ENCODE measurements around the gene CLDN24.
"Not testable (repeated sequence)": the region's sequence is repeated elsewhere in the genome, so short reads cannot be mapped to it uniquely, and the experiment has no call there.

Gene CLDN24

GRCh38 chr4:183324619-183325018 is 2.4 kb upstream of the CLDN24 start:
- Histone ChIP-seq H3K9me3 (ENCODE audit: insufficient read depth, low read length) (no peaks in the 10 kb centered on the region), H3K27me3 (ENCODE audit: low read length) (no peaks in the 10 kb centered on the region), H3K9me2 (replicated peaks; ENCODE audit: insufficient read depth, low read length) (no peaks in the 10 kb centered on the region), H3K4me3 (ENCODE audit: insufficient read depth, low read length, poor library complexity, severe bottlenecking) (no peak overlapping the region), H3K79me2 (ENCODE audit: insufficient read depth, low read length) (no peaks in the 10 kb centered on the region), H3F3A (ENCODE audit: insufficient read depth) (no peaks in the 10 kb centered on the region), H3K4me2 (ENCODE audit: low read depth, low read length, poor library complexity, severe bottlenecking) (no peak overlapping the region), H3K9ac (ENCODE audit: low read length) (no peak overlapping the region), H3K27ac (ENCODE audit: low read depth, low read length) (no peak overlapping the region), H2AFZ (ENCODE audit: low read depth, low read length, severe bottlenecking) (no peak overlapping the region), H3K36me3 (ENCODE audit: low read length) (no peaks in the 10 kb centered on the region), H4K20me1 (ENCODE audit: low read depth, low read length) (no peaks in the 10 kb centered on the region)
- TF ChIP-seq EZH2phosphoT487 (conservative IDR thresholded peaks at IDR 0.05; ENCODE audit: low read length) (no peak), CTCF (IDR thresholded peaks at IDR 0.05; ENCODE audit: insufficient read depth, low read length, poor library complexity, severe bottlenecking) (no peak)

- H3K27me3 ChIP-seq (ENCODE audit: low read length); H3K9me2 ChIP-seq (replicated peaks; ENCODE audit: insufficient read depth, low read length); H3K36me3 ChIP-seq (ENCODE audit: low read length); H3K9ac ChIP-seq (ENCODE audit: low read length); H3F3A ChIP-seq (ENCODE audit: insufficient read depth); H3K9me3 ChIP-seq (ENCODE audit: insufficient read depth, low read length); H3K27ac ChIP-seq (ENCODE audit: low read depth, low read length); H3K79me2 ChIP-seq (ENCODE audit: insufficient read depth, low read length); H3K4me3 ChIP-seq (ENCODE audit: insufficient read depth, low read length, poor library complexity, severe bottlenecking); H4K20me1 ChIP-seq (ENCODE audit: low read depth, low read length); H3K4me2 ChIP-seq (ENCODE audit: low read depth, low read length, poor library complexity, severe bottlenecking); H2AFZ ChIP-seq (ENCODE audit: low read depth, low read length, severe bottlenecking): not testable (repeated sequence)
Observed at GRCh38 chr4:183324056-183324455, 1.8 kb upstream of the CLDN24 start.

GRCh38 chr4:183323295-183323694 is 1.1 kb upstream of the CLDN24 start:
- H3K4me2 ChIP-seq (ENCODE audit: low read depth, low read length, poor library complexity, severe bottlenecking), result no peak overlapping the region
- H3K27me3 ChIP-seq (ENCODE audit: low read length), result no peaks in the 10 kb centered on the region
- no peaks in the 10 kb centered on the region for H3F3A ChIP-seq (ENCODE audit: insufficient read depth)
- no peaks in the 10 kb centered on the region for H3K9me3 ChIP-seq (ENCODE audit: insufficient read depth, low read length)
- no peaks in the 10 kb centered on the region for H3K9me2 ChIP-seq (replicated peaks; ENCODE audit: insufficient read depth, low read length)
- no peaks in the 10 kb centered on the region for H4K20me1 ChIP-seq (ENCODE audit: low read depth, low read length)
- no peaks in the 10 kb centered on the region for H3K79me2 ChIP-seq (ENCODE audit: insufficient read depth, low read length)
- H2AFZ ChIP-seq (ENCODE audit: low read depth, low read length, severe bottlenecking), result no peak overlapping the region
- no peaks in the 10 kb centered on the region for H3K36me3 ChIP-seq (ENCODE audit: low read length)
- no peak overlapping the region for H3K4me3 ChIP-seq (ENCODE audit: insufficient read depth, low read length, poor library complexity, severe bottlenecking)
- TF ChIP-seq EZH2phosphoT487 (conservative IDR thresholded peaks at IDR 0.05; ENCODE audit: low read length) (no peak), CTCF (IDR thresholded peaks at IDR 0.05; ENCODE audit: insufficient read depth, low read length, poor library complexity, severe bottlenecking) (no peak)
- H3K27ac ChIP-seq (ENCODE audit: low read depth, low read length), result no peak overlapping the region
- no peak overlapping the region for H3K9ac ChIP-seq (ENCODE audit: low read length)

- H3K9me3 ChIP-seq (ENCODE audit: insufficient read depth, low read length), result no peaks in the 10 kb centered on the region
- H3K9ac ChIP-seq (ENCODE audit: low read length), result no peak overlapping the region
- H3F3A ChIP-seq (ENCODE audit: insufficient read depth), result no peaks in the 10 kb centered on the region
- H3K27ac ChIP-seq (ENCODE audit: low read depth, low read length), result no peak overlapping the region
- no peaks in the 10 kb centered on the region for H3K9me2 ChIP-seq (replicated peaks; ENCODE audit: insufficient read depth, low read length)
- H3K4me3 ChIP-seq (ENCODE audit: insufficient read depth, low read length, poor library complexity, severe bottlenecking), result no peak overlapping the region
- H3K79me2 ChIP-seq (ENCODE audit: insufficient read depth, low read length), result no peaks in the 10 kb centered on the region
- no peaks in the 10 kb centered on the region for H3K27me3 ChIP-seq (ENCODE audit: low read length)
- no peaks in the 10 kb centered on the region for H4K20me1 ChIP-seq (ENCODE audit: low read depth, low read length)
- no peak overlapping the region for H3K4me2 ChIP-seq (ENCODE audit: low read depth, low read length, poor library complexity, severe bottlenecking)
- H3K36me3 ChIP-seq (ENCODE audit: low read length), result no peaks in the 10 kb centered on the region
- TF ChIP-seq EZH2phosphoT487 (conservative IDR thresholded peaks at IDR 0.05; ENCODE audit: low read length) (no peak), CTCF (IDR thresholded peaks at IDR 0.05; ENCODE audit: insufficient read depth, low read length, poor library complexity, severe bottlenecking) (no peak)
- H2AFZ ChIP-seq (ENCODE audit: low read depth, low read length, severe bottlenecking), result no peak overlapping the region
Observed at GRCh38 chr4:183321516-183321915, 710 bp downstream of the CLDN24 start.

Measured in SU-DHL-6 (cell line).